NB4 (cell line): ENCODE measurements around the gene RAPGEF6.

ENCODE experiments used
- CTCF ChIP-seq: IDR thresholded peaks from one replicate; pipeline ENCODE4 v1.5.1; 2012; ENCODE audit warnings: low read depth, low read length
- MAX ChIP-seq: IDR thresholded peaks from 2 replicates; pipeline ENCODE4 v1.6.1; 2011; ENCODE audit warnings: low read depth, low read length

- TF ChIP-seq CTCF (no peak), MAX (no peak)
These were observed 119.7 kb downstream of the RAPGEF6 start for GRCh38 chr5:131515348-131515747.
